Gastrocnemius medialis (tissue), 4 donors: Measurements from ENCODE around the gene KDELR3.

Experiments used
- POLR2A ChIP-seq, 2 donors: fragments of 450-650 bp; IDR thresholded peaks; one replicate each; pipeline ENCODE4 v1.6.1; 2017; ENCODE audit warnings: antibody characterized with exemption in 2 of 2, mild to moderate bottlenecking in 2 of 2, moderate library complexity in 2 of 2
- TF ChIP-seq, protein P1 (sequence below), 5 experiments: fragments of 450-650 bp in 3 of 5; fragments of 200-600 bp in 2 of 5; sonication (generic) in 2 of 5; IDR thresholded peaks in 4 of 5; conservative IDR thresholded peaks in 1 of 5; 1 replicate in 4 of 5; 2 replicates in 1 of 5; pipeline ENCODE4 v1.5.1; 2016 to 2019; ENCODE audit warnings: antibody characterized with exemption in 5 of 5, mild to moderate bottlenecking in 3 of 5, moderate library complexity in 3 of 5

DNA sequence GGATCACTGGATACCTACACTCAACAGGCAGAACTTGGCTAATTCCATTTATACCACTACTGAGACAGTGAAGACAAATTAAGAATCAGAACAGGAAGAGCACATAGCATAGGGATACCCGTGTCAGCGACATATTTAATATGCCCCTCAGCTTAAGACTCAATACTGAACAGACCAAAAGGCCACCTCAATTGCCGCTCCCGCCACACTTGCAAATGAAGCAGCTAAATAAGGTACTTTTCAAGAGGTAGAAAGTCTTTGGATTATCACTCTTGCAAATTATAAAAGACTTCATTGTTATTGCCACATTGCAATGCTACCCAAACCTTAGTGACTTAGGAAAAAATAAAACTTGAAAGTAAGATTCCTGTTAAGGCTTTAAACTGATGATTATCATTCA, 35.1 kb downstream of the KDELR3 start:
- no peak for TF ChIP-seq POLR2A (IDR thresholded peaks at IDR 0.05)
- TF ChIP-seq, protein P1, sequence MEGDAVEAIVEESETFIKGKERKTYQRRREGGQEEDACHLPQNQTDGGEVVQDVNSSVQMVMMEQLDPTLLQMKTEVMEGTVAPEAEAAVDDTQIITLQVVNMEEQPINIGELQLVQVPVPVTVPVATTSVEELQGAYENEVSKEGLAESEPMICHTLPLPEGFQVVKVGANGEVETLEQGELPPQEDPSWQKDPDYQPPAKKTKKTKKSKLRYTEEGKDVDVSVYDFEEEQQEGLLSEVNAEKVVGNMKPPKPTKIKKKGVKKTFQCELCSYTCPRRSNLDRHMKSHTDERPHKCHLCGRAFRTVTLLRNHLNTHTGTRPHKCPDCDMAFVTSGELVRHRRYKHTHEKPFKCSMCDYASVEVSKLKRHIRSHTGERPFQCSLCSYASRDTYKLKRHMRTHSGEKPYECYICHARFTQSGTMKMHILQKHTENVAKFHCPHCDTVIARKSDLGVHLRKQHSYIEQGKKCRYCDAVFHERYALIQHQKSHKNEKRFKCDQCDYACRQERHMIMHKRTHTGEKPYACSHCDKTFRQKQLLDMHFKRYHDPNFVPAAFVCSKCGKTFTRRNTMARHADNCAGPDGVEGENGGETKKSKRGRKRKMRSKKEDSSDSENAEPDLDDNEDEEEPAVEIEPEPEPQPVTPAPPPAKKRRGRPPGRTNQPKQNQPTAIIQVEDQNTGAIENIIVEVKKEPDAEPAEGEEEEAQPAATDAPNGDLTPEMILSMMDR (IDR thresholded peaks at IDR 0.05 in 4 of 5, conservative IDR thresholded peaks at IDR 0.05 in 1 of 5) = no peak
